IPS-15b (cell line): Measurements from ENCODE around the gene LRRC41.
"Not testable (repeated sequence)": the region's sequence is repeated elsewhere in the genome, so short reads cannot be mapped to it uniquely, and the experiment has no call there.

Experiments
- H3K27me3 ChIP-seq: one replicate; pipeline ENCODE4 v1.6.1; 2013; ENCODE audit warnings: low read length; ENCODE audit not compliant: control insufficient read depth, insufficient read depth
- H3K36me3 ChIP-seq: one replicate; pipeline ENCODE4 v1.6.1; 2013; ENCODE audit warnings: low read length; ENCODE audit not compliant: control insufficient read depth, insufficient read depth
- H3K4me1 ChIP-seq: one replicate; pipeline ENCODE4 v1.6.1; 2013; ENCODE audit warnings: mild to moderate bottlenecking, low read length; ENCODE audit not compliant: control insufficient read depth, insufficient read depth
- H3K4me3 ChIP-seq: one replicate; pipeline ENCODE4 v1.5.1; 2013; ENCODE audit warnings: low read depth, low read length
- H3K9ac ChIP-seq: one replicate; pipeline ENCODE4 v1.6.1; 2013; ENCODE audit warnings: low read depth, mild to moderate bottlenecking, low read length
- H3K9me3 ChIP-seq: one replicate; pipeline ENCODE4 v1.6.1; 2013; ENCODE audit warnings: mild to moderate bottlenecking, low read length; ENCODE audit not compliant: control insufficient read depth, insufficient read depth

Gene LRRC41

GRCh38 chr1:46246548-46247435, 56.6 kb downstream of the LRRC41 start:
- no peaks in the 10 kb centered on the region for H3K27me3 ChIP-seq
- H3K4me3 ChIP-seq, result peak overlapping the region; percentile 91
- peaks cover 8% of the 10 kb centered on the region for H3K4me1 ChIP-seq

GRCh38 chr1:46246136-46246535, 57.3 kb downstream of the LRRC41 start:
- H3K4me3 ChIP-seq, result peak overlapping the region; percentile 91
- H3K9ac ChIP-seq, H3K4me1 ChIP-seq, H3K27me3 ChIP-seq, H3K36me3 ChIP-seq, H3K9me3 ChIP-seq: not testable (repeated sequence)

More at GRCh38 chr1:46246548-46247435, 56.6 kb downstream of the LRRC41 start:
- Histone ChIP-seq H3K36me3 (peaks cover 13% of the 10 kb centered on the region), H3K9me3 (no peaks in the 10 kb centered on the region), H3K9ac (peak overlapping the region; percentile 97)

- Histone ChIP-seq H3K9me3 (no peaks in the 10 kb centered on the region), H3K9ac (no peak overlapping the region), H3K4me3 (no peak overlapping the region), H3K36me3 (peaks cover 2% of the 10 kb centered on the region), H3K27me3 (no peaks in the 10 kb centered on the region), H3K4me1 (peaks cover 8% of the 10 kb centered on the region)
These were observed 58.6 kb downstream of the LRRC41 start for GRCh38 chr1:46244656-46245371.

- not testable (repeated sequence) for H3K9ac ChIP-seq, H3K4me3 ChIP-seq, H3K4me1 ChIP-seq, H3K36me3 ChIP-seq, H3K27me3 ChIP-seq, H3K9me3 ChIP-seq
These were observed 59.6 kb downstream of the LRRC41 start for GRCh38 chr1:46243831-46244230.

- Histone ChIP-seq H3K9ac (no peak overlapping the region), H3K36me3 (no peaks in the 10 kb centered on the region), H3K4me1 (peaks cover 2% of the 10 kb centered on the region), H3K4me3 (no peak overlapping the region), H3K27me3 (no peaks in the 10 kb centered on the region), H3K9me3 (no peaks in the 10 kb centered on the region)
These were observed 60.5 kb downstream of the LRRC41 start for GRCh38 chr1:46242918-46243317.

- not testable (repeated sequence) for H3K36me3 ChIP-seq, H3K4me3 ChIP-seq, H3K9me3 ChIP-seq, H3K27me3 ChIP-seq, H3K4me1 ChIP-seq, H3K9ac ChIP-seq
These were observed 61.7 kb downstream of the LRRC41 start for GRCh38 chr1:46241733-46242132.

GRCh38 chr1:46238865-46239264, 64.6 kb downstream of the LRRC41 start:
- H3K4me3 ChIP-seq, result not testable (repeated sequence)

GRCh38 chr1:46236882-46237281, 66.5 kb downstream of the LRRC41 start:
- Histone ChIP-seq H3K27me3 (no peaks in the 10 kb centered on the region), H3K9me3 (peaks cover 8% of the 10 kb centered on the region), H3K4me3 (no peak overlapping the region), H3K36me3 (no peaks in the 10 kb centered on the region), H3K4me1 (no peaks in the 10 kb centered on the region), H3K9ac (no peak overlapping the region)

More at GRCh38 chr1:46238865-46239264, 64.6 kb downstream of the LRRC41 start:
- H3K9me3 ChIP-seq, H3K9ac ChIP-seq, H3K36me3 ChIP-seq, H3K4me1 ChIP-seq, H3K27me3 ChIP-seq: not testable (repeated sequence)

- not testable (repeated sequence) for H3K36me3 ChIP-seq, H3K9ac ChIP-seq, H3K4me3 ChIP-seq, H3K9me3 ChIP-seq, H3K4me1 ChIP-seq, H3K27me3 ChIP-seq
These were observed 72.2 kb downstream of the LRRC41 start for GRCh38 chr1:46231231-46231630.
